ENCODE measurements around the gene PABPN1L. TPM values are rescaled to one million over a fixed set of nuclear protein-coding genes. Genes with fewer than 3 reads are reported as not detected.

Gene PABPN1L
- total and polyA plus RNA-seq, 10 of the 15 experiments (the other 5 are each of a cell fraction or from before 2014, with no cell fraction given) = not detected

- Histone ChIP-seq H3K27me3 (replicated peaks in 1 of 2; ENCODE audit: control insufficient read depth in 2 of 2, insufficient read depth in 2 of 2, low read length in 1 of 2) (no peaks in the 10 kb centered on the region), H3K4me3 (no peak overlapping the region), H3K9me3 (replicated peaks; ENCODE audit: control insufficient read depth, insufficient read depth, low read length) (no peaks in the 10 kb centered on the region), H3K4me1 (ENCODE audit: control insufficient read depth, insufficient read depth, low read length) (peaks cover 12% of the 10 kb centered on the region), H3K9ac (ENCODE audit: control insufficient read depth, insufficient read depth, low read length) (no peak overlapping the region), H2AFZ (ENCODE audit: control insufficient read depth, low read depth, low read length) (no peak overlapping the region), H4K20me1 (ENCODE audit: control insufficient read depth, insufficient read depth) (0 out of 2 replicates have a peak, but pooled peaks cover 2% of the 10 kb centered on the region), H3K27ac (ENCODE audit: control insufficient read depth, insufficient read depth) (no peak overlapping the region), H3K79me2 (ENCODE audit: control insufficient read depth, insufficient read depth, low read length) (no peaks in the 10 kb centered on the region), H3K36me3 (ENCODE audit: control insufficient read depth in 2 of 2, insufficient read depth in 2 of 2, low read length in 1 of 2) (no peaks in the 10 kb centered on the region; a peak in 1 of 4 replicates), H3K4me2 (ENCODE audit: control insufficient read depth, insufficient read depth) (no peak overlapping the region)
- DNase-seq (ENCODE audit: low read depth, low spot score) = no peak
- TF ChIP-seq CHD1 (IDR thresholded peaks at IDR 0.05; ENCODE audit: low read depth, low read length) = no peak
- no peak for TF ChIP-seq KLF5 (IDR thresholded peaks at IDR 0.05; ENCODE audit: partially characterized antibody)
- no peak for TF ChIP-seq ATF7 (IDR thresholded peaks at IDR 0.05; ENCODE audit: low read depth)
- ATAC-seq = no peak
- intact Hi-C loops (cut with micrococcal nuclease; ENCODE audit: unreplicated experiment) = no loop called here
- no peak for FAIRE-seq
- WGBS (ENCODE audit: insufficient coverage, insufficient replicate concordance, low lambda C conversion rate, missing lambda C conversion rate) = 91% methylated on average over 33 of the region's 33 CpGs
- in situ Hi-C loops (cut with MboI) = no loop called here
- RAD21 ChIA-PET (ENCODE audit: unreplicated experiment) = no interaction called here
- CTCF ChIA-PET = no interaction called here
- POLR2A ChIA-PET = interaction anchor here (1.1 kb wide), 1 partner anchor 31 kb away, joined by 3 read pairs; no protein-coding TSS in a partner anchor
- SMC1A ChIA-PET (ENCODE audit: uncharacterized antibody, unreplicated experiment) = no interaction called here
- BruUV-seq (replicated peaks) = no TSS peak
Observed at GRCh38 chr16:88850531-88851199, 15.8 kb downstream of the PABPN1L start.

- H3K4me1 ChIP-seq (ENCODE audit: control insufficient read depth, insufficient read depth, low read length) = no peaks in the 10 kb centered on the region
- H3K79me2 ChIP-seq (ENCODE audit: control insufficient read depth, insufficient read depth, low read length) = no peaks in the 10 kb centered on the region
- H3K9ac ChIP-seq (ENCODE audit: control insufficient read depth, insufficient read depth, low read length) = no peak overlapping the region
- ChIA-PET CTCF (no interaction called here), SMC1A (ENCODE audit: uncharacterized antibody, unreplicated experiment) (no interaction called here), POLR2A (no interaction called here), RAD21 (ENCODE audit: unreplicated experiment) (no interaction called here)
- in situ Hi-C loops (cut with MboI) = no loop called here
- no peak for TF ChIP-seq WRNIP1 (IDR thresholded peaks at IDR 0.05; ENCODE audit: borderline replicate concordance, low read depth, low read length)
- FAIRE-seq (no peak), DNase-seq (ENCODE audit: low read depth, low spot score) (no peak), ATAC-seq (no peak)
- BruUV-seq (replicated peaks) = no TSS peak
- intact Hi-C loops (cut with micrococcal nuclease; ENCODE audit: unreplicated experiment) = no loop called here
- no peak overlapping the region for H2AFZ ChIP-seq (ENCODE audit: control insufficient read depth, low read depth, low read length)
- 82% methylated on average over 14 of the region's 21 CpGs for WGBS (ENCODE audit: insufficient coverage, insufficient replicate concordance, low lambda C conversion rate, missing lambda C conversion rate)
- no peaks in the 10 kb centered on the region for H3K27me3 ChIP-seq (replicated peaks in 1 of 2; ENCODE audit: control insufficient read depth in 2 of 2, insufficient read depth in 2 of 2, low read length in 1 of 2)
- no peaks in the 10 kb centered on the region for H3K36me3 ChIP-seq (ENCODE audit: control insufficient read depth in 2 of 2, insufficient read depth in 2 of 2, low read length in 1 of 2)
- no peaks in the 10 kb centered on the region for H4K20me1 ChIP-seq (ENCODE audit: control insufficient read depth, insufficient read depth)
- H3K27ac ChIP-seq (ENCODE audit: control insufficient read depth, insufficient read depth) = no peak overlapping the region
- no peaks in the 10 kb centered on the region for H3K9me3 ChIP-seq (replicated peaks; ENCODE audit: control insufficient read depth, insufficient read depth, low read length)
- H3K4me2 ChIP-seq (ENCODE audit: control insufficient read depth, insufficient read depth) = no peak overlapping the region
- H3K4me3 ChIP-seq = no peak overlapping the region
Observed at GRCh38 chr16:88848557-88848956, 17.9 kb downstream of the PABPN1L start.
